Measurements from ENCODE around the gene MAGI3. TPM values are rescaled to one million over a fixed set of nuclear protein-coding genes. Genes with fewer than 3 reads are reported as not detected.

Gene MAGI3
- total and polyA plus RNA-seq, 11 donors: 2.1 to 10.0 (median 8.1) TPM

DNA sequence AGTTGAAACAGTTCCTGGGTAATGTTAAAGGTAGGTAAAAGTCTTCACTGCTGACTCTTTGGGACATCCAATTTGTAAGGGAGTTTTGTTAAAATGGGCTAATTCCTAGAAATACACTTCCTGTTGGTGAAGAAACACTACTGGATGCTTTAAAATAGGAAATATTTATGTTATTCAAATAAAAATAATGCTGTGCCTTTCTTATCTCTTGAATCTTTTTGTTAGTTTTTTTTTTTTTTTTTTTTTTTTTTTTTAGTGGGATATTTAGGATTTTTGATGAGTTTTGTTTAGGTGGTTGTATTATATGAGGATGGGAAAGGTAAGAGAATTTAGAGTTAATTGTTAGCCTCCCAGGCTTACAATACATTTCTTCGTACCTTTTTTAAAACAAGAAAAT lies 4.5 kb downstream of the MAGI3 start:
- ATAC-seq (no peak), DNase-seq (no peak)
- no peak overlapping the region for H3K27ac ChIP-seq
- H3K27me3 ChIP-seq: peaks cover 0 to 5% (median 0%) of the 10 kb centered on the region in 9 donors
- WGBS, 4 donors: 77 to 89% (median 85%) methylated on average over 1 of the region's 1 CpG
- no peak for TF ChIP-seq POLR2A (IDR thresholded peaks at IDR 0.05)
- no peak for TF ChIP-seq CTCF (IDR thresholded peaks at IDR 0.05)
- peaks cover 0 to 39% (median 16%) of the 10 kb centered on the region in 12 donors for H3K4me1 ChIP-seq
- H3K36me3 ChIP-seq: no peaks in the 10 kb centered on the region
- no peaks in the 10 kb centered on the region for H3K9me3 ChIP-seq
- intact Hi-C loops (cut with DNase I): loop anchor here in 4 of 10 donors (5.0 to 10.0 kb wide), 4 partner anchors 250 to 282 kb away; no protein-coding TSS in a partner anchor
- H3K4me3 ChIP-seq: no peak overlapping the region

GRCh38 chr1:113396102-113396501 lies 5.8 kb downstream of the MAGI3 start:
- Histone ChIP-seq H3K36me3 (no peaks in the 10 kb centered on the region), H3K4me1 (peaks cover under 1 to 52% (median 19%) of the 10 kb centered on the region in 12 donors), H3K4me3 (no peak overlapping the region), H3K27me3 (peaks cover 0 to 5% (median 0%) of the 10 kb centered on the region in 9 donors), H3K27ac (no peak overlapping the region), H3K9me3 (no peaks in the 10 kb centered on the region)
- 39 to 97% (median 89%) methylated on average over 2 of the region's 2 CpGs for WGBS, 4 donors
- ATAC-seq (no peak), DNase-seq (no peak)
- intact Hi-C loops (cut with DNase I): loop anchor here in 2 of 10 donors (10.0 kb wide), 2 partner anchors 251 to 279 kb away; no protein-coding TSS in a partner anchor
- TF ChIP-seq POLR2A (IDR thresholded peaks at IDR 0.05) (no peak), CTCF (IDR thresholded peaks at IDR 0.05) (no peak)

DNA sequence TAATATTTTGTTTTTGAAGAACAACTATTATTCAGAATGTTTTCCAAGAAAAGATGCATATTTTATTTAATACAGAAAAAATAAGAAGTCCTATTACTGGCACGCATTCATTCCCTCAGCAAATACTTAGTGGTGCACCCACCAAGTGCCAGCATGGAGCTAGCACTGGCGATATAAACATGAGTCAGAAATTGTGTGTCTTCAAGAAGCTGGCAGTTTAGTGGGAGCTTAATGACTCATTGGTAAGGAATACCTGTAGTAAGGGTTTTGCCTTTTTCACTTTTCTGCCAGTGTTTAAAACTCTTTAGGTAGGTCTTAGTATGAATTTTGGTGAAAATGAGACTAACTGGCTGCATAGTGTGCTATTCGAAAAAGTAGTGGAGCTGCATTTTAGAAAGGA lies 6.3 kb downstream of the MAGI3 start:
- Histone ChIP-seq H3K4me1 (peaks cover 4 to 57% (median 20%) of the 10 kb centered on the region in 12 donors), H3K4me3 (no peak overlapping the region), H3K27me3 (peaks cover 0 to under 1% (median 0%) of the 10 kb centered on the region in 9 donors), H3K9me3 (no peaks in the 10 kb centered on the region), H3K27ac (no peak overlapping the region), H3K36me3 (no peaks in the 10 kb centered on the region)
- DNase-seq (no peak), ATAC-seq (no peak)
- intact Hi-C loops (cut with DNase I): loop anchor here in 2 of 10 donors (10.0 kb wide), 2 partner anchors 252 to 278 kb away; no protein-coding TSS in a partner anchor
- TF ChIP-seq CTCF (IDR thresholded peaks at IDR 0.05) (no peak), POLR2A (IDR thresholded peaks at IDR 0.05) (no peak)
- 93 to 95% (median 94%) methylated on average over 3 of the region's 3 CpGs for WGBS, 4 donors

GRCh38 chr1:113399062-113399583 lies 8.8 kb downstream of the MAGI3 start:
- TF ChIP-seq POLR2A (IDR thresholded peaks at IDR 0.05) (no peak), CTCF (IDR thresholded peaks at IDR 0.05) (no peak)
- H3K4me1 ChIP-seq: peaks cover 0 to 37% (median 5%) of the 10 kb centered on the region in 12 donors
- H3K4me3 ChIP-seq: no peak overlapping the region
- intact Hi-C loops (cut with DNase I): loop anchor here in 2 of 10 donors (10.0 kb wide), 2 partner anchors 254 to 276 kb away; no protein-coding TSS in a partner anchor
- H3K36me3 ChIP-seq: no peaks in the 10 kb centered on the region
- 63 to 75% (median 70%) methylated on average over 5 of the region's 5 CpGs for WGBS, 4 donors
- no peak for ATAC-seq
- H3K27me3 ChIP-seq: no peaks in the 10 kb centered on the region
- DNase-seq: no peak
- no peak overlapping the region for H3K27ac ChIP-seq
- H3K9me3 ChIP-seq: no peaks in the 10 kb centered on the region
